ENCODE results near the gene ZDHHC11B.
"Not testable (repeated sequence)": the region's sequence is repeated elsewhere in the genome, so short reads cannot be mapped to it uniquely, and the experiment has no call there.

DNA sequence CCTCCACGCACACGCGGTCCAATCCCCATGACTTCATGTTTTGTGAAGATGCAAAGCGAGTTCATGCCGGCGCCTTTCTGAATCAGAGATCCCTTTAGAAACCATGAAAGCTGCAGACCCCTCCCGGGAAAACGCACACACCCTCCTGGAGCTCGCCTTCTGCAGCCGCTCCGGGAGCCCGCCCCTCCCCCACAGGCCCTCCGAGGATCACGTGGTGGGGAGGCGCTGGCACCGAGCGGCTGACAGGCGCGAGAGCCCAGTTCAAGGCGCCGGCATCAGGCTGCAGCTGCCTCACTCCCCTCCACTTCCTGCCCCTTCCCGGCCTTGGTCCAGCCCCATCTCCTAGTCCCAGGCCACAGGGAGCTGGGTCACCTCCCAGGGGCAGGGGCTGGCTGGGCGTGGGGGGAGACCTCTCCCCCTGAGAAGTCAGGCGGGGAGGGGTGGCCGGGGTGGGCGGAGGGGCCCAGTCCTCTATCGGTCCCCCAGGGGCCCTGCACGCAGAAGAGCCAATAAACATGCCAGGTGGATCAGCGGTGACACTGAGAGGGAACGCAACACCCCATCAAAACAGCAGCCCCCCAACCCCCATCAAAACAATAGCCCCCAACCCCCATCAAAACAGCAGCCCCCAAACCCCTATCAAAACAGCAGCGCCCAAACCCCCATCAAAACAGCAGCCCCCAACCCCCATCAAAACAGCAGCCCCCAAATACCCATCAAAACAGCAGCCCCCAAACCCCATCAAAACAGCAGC is 1.3 kb downstream of the ZDHHC11B start:
- not testable (repeated sequence) for TF ChIP-seq EZH2 (IDR thresholded peaks at IDR 0.05; ENCODE audit: insufficient read depth, poor library complexity, severe bottlenecking); EZH2phosphoT487 (IDR thresholded peaks at IDR 0.05; ENCODE audit: insufficient read depth, low read depth)
